Pericardium fibroblast (primary cell): ENCODE data around the gene EDDM3A. TPM values are rescaled to one million over a fixed set of nuclear protein-coding genes. Genes with fewer than 3 reads are reported as not detected.

Experiments used
- total RNA-seq: library from RNA; depleted of rRNA; stranded (reverse); fragments of >200 nt; gene quantifications from 2 replicates; pipeline ENCODE4 v1.2.3, GENCODE V29; 2015

EDDM3A gene
- not detected in 2 replicates for total RNA-seq

GRCh38 chr14:20745571-20746358 is at the start of gene EDDM3A:
Gene EDDM3A, plus strand, starts transcription at chr14:20745887. Its CDS starts 1,694 bp downstream, at chr14:20747581.

Other genes starting within 250 kb of the EDDM3A start
- not detected in 2 replicates for gene RNASE10, start 240.3 kb upstream of the EDDM3A start, total RNA-seq
- gene RNASE9, start 184.8 kb upstream of the EDDM3A start, total RNA-seq = not detected in 2 replicates
- not detected in 2 replicates for gene RNASE11, start 157.9 kb upstream of the EDDM3A start, total RNA-seq
- not detected in 2 replicates for gene RNASE12, start 154.5 kb upstream of the EDDM3A start, total RNA-seq
- not detected in 2 replicates for gene OR6S1, start 104.2 kb upstream of the EDDM3A start, total RNA-seq
- 56.5 and 57.9 TPM in 2 replicates for gene RNASE4, start 61.3 kb upstream of the EDDM3A start, total RNA-seq
- 12.3 and 12.8 TPM in 2 replicates for gene ANG, start 57.1 kb upstream of the EDDM3A start, total RNA-seq
- not detected in 2 replicates for gene EDDM3B, start 22.5 kb downstream of the EDDM3A start, total RNA-seq
- not detected in 2 replicates for gene RNASE6, start 35.4 kb downstream of the EDDM3A start, total RNA-seq
- 1.3 TPM in 1 of 2 replicates, not detected in the other for gene RNASE1, start 57.0 kb downstream of the EDDM3A start, total RNA-seq
- not detected in 2 replicates for gene RNASE3, start 145.5 kb downstream of the EDDM3A start, total RNA-seq
- gene RNASE2, start 209.6 kb downstream of the EDDM3A start, total RNA-seq = not detected in 2 replicates
- gene METTL17, start 244.1 kb downstream of the EDDM3A start, total RNA-seq = 62.7 and 74.7 TPM in 2 replicates